HEK293 (cell line): ENCODE measurements around the gene ERBB4.

Experiments
- TCF7L2 ChIP-seq: IDR thresholded peaks from 2 replicates; pipeline ENCODE4 v1.6.1; 2011; ENCODE audit warnings: low read depth, mild to moderate bottlenecking, inconsistent platforms, low read length, moderate library complexity, borderline replicate concordance
- ZNF23 ChIP-seq: fragments of 450-650 bp; formaldehyde crosslinking; IDR thresholded peaks from 2 replicates; pipeline ENCODE4 v1.5.1; 2016; ENCODE audit warnings: missing biosample characterization, missing genetic modification characterization, borderline replicate concordance
- ZNF239 ChIP-seq: fragments of 450-650 bp; formaldehyde crosslinking; IDR thresholded peaks from 2 replicates; pipeline ENCODE4 v1.5.1; 2016; ENCODE audit warnings: missing biosample characterization, missing genetic modification characterization
- ZNF324 ChIP-seq: fragments of 450-650 bp; formaldehyde crosslinking; IDR thresholded peaks from 2 replicates; pipeline ENCODE4 v1.5.1; 2016; ENCODE audit warnings: missing biosample characterization, missing genetic modification characterization
- ZNF48 ChIP-seq: fragments of 450-650 bp; formaldehyde crosslinking; IDR thresholded peaks from 2 replicates; pipeline ENCODE4 v1.5.1; 2016; ENCODE audit warnings: missing biosample characterization, missing genetic modification characterization
- ZNF510 ChIP-seq: fragments of 450-650 bp; formaldehyde crosslinking; IDR thresholded peaks from 2 replicates; pipeline ENCODE4 v1.5.1; 2018; ENCODE audit warnings: mild to moderate bottlenecking, missing genetic modification characterization, missing biosample characterization; ENCODE audit not compliant: insufficient replicate concordance
- ZNF610 ChIP-seq: fragments of 450-650 bp; formaldehyde crosslinking; IDR thresholded peaks from 2 replicates; pipeline ENCODE4 v1.5.1; 2016; ENCODE audit warnings: missing biosample characterization, missing genetic modification characterization, borderline replicate concordance
- TF ChIP-seq, protein P1 (sequence below): fragments of 450-650 bp; formaldehyde crosslinking; IDR thresholded peaks from 2 replicates; pipeline ENCODE4 v1.5.1; 2016; ENCODE audit warnings: missing biosample characterization, missing genetic modification characterization
- TF ChIP-seq, protein P2 (sequence below): fragments of 450-650 bp; formaldehyde crosslinking; IDR thresholded peaks from 2 replicates; pipeline ENCODE4 v1.5.1; 2017; ENCODE audit warnings: missing biosample characterization, missing genetic modification characterization

DNA sequence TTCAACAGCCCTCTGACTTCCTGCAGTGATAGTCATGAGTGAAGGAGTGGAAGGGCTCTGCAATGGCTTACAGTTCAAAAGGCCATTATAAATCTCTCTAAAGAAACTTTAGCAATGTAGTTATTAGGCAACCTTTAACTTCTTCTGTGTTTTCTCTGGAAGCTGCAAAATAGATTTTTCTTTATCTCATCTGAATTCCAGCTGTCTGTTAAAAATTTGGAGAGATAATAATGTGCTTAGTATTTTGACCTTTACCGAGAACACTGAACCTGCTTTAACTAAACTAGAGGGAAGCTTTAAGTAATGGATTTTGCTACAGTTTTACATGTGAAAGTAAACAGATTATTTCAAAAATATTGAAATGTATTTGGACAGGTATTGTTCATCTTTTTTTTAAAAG is 847.9 kb downstream of the ERBB4 start:
- TF ChIP-seq, protein P1, sequence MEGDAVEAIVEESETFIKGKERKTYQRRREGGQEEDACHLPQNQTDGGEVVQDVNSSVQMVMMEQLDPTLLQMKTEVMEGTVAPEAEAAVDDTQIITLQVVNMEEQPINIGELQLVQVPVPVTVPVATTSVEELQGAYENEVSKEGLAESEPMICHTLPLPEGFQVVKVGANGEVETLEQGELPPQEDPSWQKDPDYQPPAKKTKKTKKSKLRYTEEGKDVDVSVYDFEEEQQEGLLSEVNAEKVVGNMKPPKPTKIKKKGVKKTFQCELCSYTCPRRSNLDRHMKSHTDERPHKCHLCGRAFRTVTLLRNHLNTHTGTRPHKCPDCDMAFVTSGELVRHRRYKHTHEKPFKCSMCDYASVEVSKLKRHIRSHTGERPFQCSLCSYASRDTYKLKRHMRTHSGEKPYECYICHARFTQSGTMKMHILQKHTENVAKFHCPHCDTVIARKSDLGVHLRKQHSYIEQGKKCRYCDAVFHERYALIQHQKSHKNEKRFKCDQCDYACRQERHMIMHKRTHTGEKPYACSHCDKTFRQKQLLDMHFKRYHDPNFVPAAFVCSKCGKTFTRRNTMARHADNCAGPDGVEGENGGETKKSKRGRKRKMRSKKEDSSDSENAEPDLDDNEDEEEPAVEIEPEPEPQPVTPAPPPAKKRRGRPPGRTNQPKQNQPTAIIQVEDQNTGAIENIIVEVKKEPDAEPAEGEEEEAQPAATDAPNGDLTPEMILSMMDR (tag by site-specific recombination): no peak
- TF ChIP-seq ZNF239 (tag by site-specific recombination) (no peak), ZNF48 (tag by site-specific recombination) (no peak), ZNF324 (no peak), ZNF510 (tag by site-specific recombination) (no peak), ZNF23 (no peak), ZNF610 (tag by site-specific recombination) (no peak), TCF7L2 (no peak)
- TF ChIP-seq, protein P2, sequence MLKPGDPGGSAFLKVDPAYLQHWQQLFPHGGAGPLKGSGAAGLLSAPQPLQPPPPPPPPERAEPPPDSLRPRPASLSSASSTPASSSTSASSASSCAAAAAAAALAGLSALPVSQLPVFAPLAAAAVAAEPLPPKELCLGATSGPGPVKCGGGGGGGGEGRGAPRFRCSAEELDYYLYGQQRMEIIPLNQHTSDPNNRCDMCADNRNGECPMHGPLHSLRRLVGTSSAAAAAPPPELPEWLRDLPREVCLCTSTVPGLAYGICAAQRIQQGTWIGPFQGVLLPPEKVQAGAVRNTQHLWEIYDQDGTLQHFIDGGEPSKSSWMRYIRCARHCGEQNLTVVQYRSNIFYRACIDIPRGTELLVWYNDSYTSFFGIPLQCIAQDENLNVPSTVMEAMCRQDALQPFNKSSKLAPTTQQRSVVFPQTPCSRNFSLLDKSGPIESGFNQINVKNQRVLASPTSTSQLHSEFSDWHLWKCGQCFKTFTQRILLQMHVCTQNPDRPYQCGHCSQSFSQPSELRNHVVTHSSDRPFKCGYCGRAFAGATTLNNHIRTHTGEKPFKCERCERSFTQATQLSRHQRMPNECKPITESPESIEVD (tag by site-specific recombination): no peak
